HEK293 (cell line): ENCODE measurements around the gene PLD6.

Experiments
- CTCF ChIA-PET: fragments of 350-600 bp; formaldehyde crosslinking; extraction: SDS; loops from one replicate; lab custom pipeline; 2021; ENCODE audit warnings: antibody characterized with exemption; lab: Yijun Ruan, JAX
- POLR2A ChIA-PET: fragments of 300-600 bp; formaldehyde crosslinking; extraction: SDS; loops from one replicate; lab custom pipeline; 2020; ENCODE audit warnings: antibody characterized with exemption, inconsistent platforms; lab: Yijun Ruan, JAX
- H3K27ac ChIP-seq: fragments of 200-500 bp; sonication (Bioruptor generic); 2 replicates; pipeline ENCODE4 v1.5.1; 2014; ENCODE audit warnings: low read depth, low read length, control low read depth, inconsistent platforms; ENCODE audit errors: extremely low read depth
- H3K36me3 ChIP-seq, 2 experiments: fragments of 200-500 bp in 1 of 2; sonication (Bioruptor generic) in 1 of 2; 1 replicate in 1 of 2; 2 replicates in 1 of 2; pipeline ENCODE4 v1.5.1; 2014 to 2017; ENCODE audit warnings: inconsistent platforms in 2 of 2, low read length in 2 of 2; ENCODE audit not compliant: control insufficient read depth in 2 of 2, insufficient read depth in 1 of 2
- H3K4me1 ChIP-seq: fragments of 200-500 bp; sonication (Bioruptor generic); 2 replicates; pipeline ENCODE4 v1.5.1; 2014; ENCODE audit warnings: mild to moderate bottlenecking, low read length, inconsistent platforms; ENCODE audit not compliant: control insufficient read depth, insufficient read depth
- H3K4me3 ChIP-seq: 2 replicates; pipeline ENCODE4 v1.5.1; 2011; ENCODE audit warnings: low read depth, mild to moderate bottlenecking, control low read depth, low read length, moderate library complexity
- H3K9me3 ChIP-seq: fragments of 200-500 bp; sonication (Bioruptor generic); 2 replicates; pipeline ENCODE4 v1.5.1; 2014; ENCODE audit warnings: low read depth, low read length, inconsistent platforms; ENCODE audit not compliant: control insufficient read depth, insufficient read depth
- GLI4 ChIP-seq: fragments of 450-650 bp; formaldehyde crosslinking; IDR thresholded peaks from 2 replicates; pipeline ENCODE4 v1.5.1; 2016; ENCODE audit warnings: missing biosample characterization, missing genetic modification characterization
- HIC1 ChIP-seq: fragments of 450-650 bp; formaldehyde crosslinking; IDR thresholded peaks from 2 replicates; pipeline ENCODE4 v1.5.1; 2016; ENCODE audit warnings: missing biosample characterization, missing genetic modification characterization
- KLF16 ChIP-seq: fragments of 450-650 bp; formaldehyde crosslinking; IDR thresholded peaks from 2 replicates; pipeline ENCODE4 v1.5.1; 2017; ENCODE audit warnings: missing biosample characterization, missing genetic modification characterization
- PRDM1 ChIP-seq: fragments of 450-650 bp; formaldehyde crosslinking; IDR thresholded peaks from 2 replicates; pipeline ENCODE4; 2016; ENCODE audit warnings: missing biosample characterization, missing genetic modification characterization
- SALL2 ChIP-seq: fragments of 450-650 bp; formaldehyde crosslinking; IDR thresholded peaks from 2 replicates; pipeline ENCODE4 v1.5.0; 2017; ENCODE audit warnings: missing biosample characterization, mild to moderate bottlenecking, missing genetic modification characterization, borderline replicate concordance
- SP3 ChIP-seq: fragments of 450-650 bp; formaldehyde crosslinking; IDR thresholded peaks from 2 replicates; pipeline ENCODE4 v1.5.1; 2016; ENCODE audit warnings: missing biosample characterization, missing genetic modification characterization
- TSHZ1 ChIP-seq: fragments of 450-650 bp; formaldehyde crosslinking; IDR thresholded peaks from 2 replicates; pipeline ENCODE4 v1.5.1; 2016; ENCODE audit warnings: missing biosample characterization, missing genetic modification characterization, borderline replicate concordance
- ZBTB11 ChIP-seq: fragments of 450-650 bp; formaldehyde crosslinking; conservative IDR thresholded peaks from 2 replicates; pipeline ENCODE4 v1.5.1; 2016; ENCODE audit warnings: low read depth, missing biosample characterization, missing genetic modification characterization
- ZBTB48 ChIP-seq: fragments of 450-650 bp; formaldehyde crosslinking; IDR thresholded peaks from 2 replicates; pipeline ENCODE4 v1.5.1; 2016; ENCODE audit warnings: missing biosample characterization, missing genetic modification characterization
- ZEB2 ChIP-seq: fragments of 450-650 bp; formaldehyde crosslinking; IDR thresholded peaks from 2 replicates; pipeline ENCODE4 v1.5.1; 2016; ENCODE audit warnings: missing biosample characterization, missing genetic modification characterization
- ZNF10 ChIP-seq: fragments of 450-650 bp; formaldehyde crosslinking; IDR thresholded peaks from 2 replicates; pipeline ENCODE4 v1.5.1; 2017; ENCODE audit warnings: missing biosample characterization, missing genetic modification characterization
- ZNF214 ChIP-seq: fragments of 450-650 bp; formaldehyde crosslinking; IDR thresholded peaks from 2 replicates; pipeline ENCODE4 v1.5.1; 2017; ENCODE audit warnings: missing biosample characterization, mild to moderate bottlenecking, missing genetic modification characterization, borderline replicate concordance
- ZNF223 ChIP-seq: fragments of 450-650 bp; formaldehyde crosslinking; IDR thresholded peaks from 2 replicates; pipeline ENCODE4 v1.5.1; 2016; ENCODE audit warnings: missing biosample characterization, missing genetic modification characterization
- ZNF311 ChIP-seq: fragments of 450-650 bp; formaldehyde crosslinking; IDR thresholded peaks from 2 replicates; pipeline ENCODE4 v1.5.1; 2017; ENCODE audit warnings: missing biosample characterization, missing genetic modification characterization, borderline replicate concordance
- ZNF341 ChIP-seq: fragments of 450-650 bp; formaldehyde crosslinking; IDR thresholded peaks from 2 replicates; pipeline ENCODE4; 2016; ENCODE audit warnings: low read depth, missing biosample characterization, missing genetic modification characterization
- ZNF404 ChIP-seq: fragments of 450-650 bp; formaldehyde crosslinking; IDR thresholded peaks from 2 replicates; pipeline ENCODE4 v1.5.1; 2017; ENCODE audit warnings: missing biosample characterization, missing genetic modification characterization
- ZNF488 ChIP-seq: fragments of 450-650 bp; formaldehyde crosslinking; IDR thresholded peaks from 2 replicates; pipeline ENCODE4 v1.5.1; 2016; ENCODE audit warnings: missing biosample characterization, missing genetic modification characterization
- ZNF610 ChIP-seq: fragments of 450-650 bp; formaldehyde crosslinking; IDR thresholded peaks from 2 replicates; pipeline ENCODE4 v1.5.1; 2016; ENCODE audit warnings: missing biosample characterization, missing genetic modification characterization, borderline replicate concordance
- ZNF704 ChIP-seq: fragments of 450-650 bp; formaldehyde crosslinking; IDR thresholded peaks from 2 replicates; pipeline ENCODE4 v1.5.1; 2016; ENCODE audit warnings: missing biosample characterization, missing genetic modification characterization
- ZNF792 ChIP-seq: fragments of 450-650 bp; formaldehyde crosslinking; IDR thresholded peaks from 2 replicates; pipeline ENCODE4 v1.5.1; 2016; ENCODE audit warnings: missing biosample characterization, missing genetic modification characterization
- ZNF830 ChIP-seq: fragments of 450-650 bp; IDR thresholded peaks from 2 replicates; pipeline ENCODE4 v1.5.0; 2018; ENCODE audit warnings: missing biosample characterization, missing genetic modification characterization, low read depth, mild to moderate bottlenecking, moderate library complexity

PLD6 gene

GRCh38 chr17:17190188-17190587 lies 15.9 kb downstream of the PLD6 start:
- ChIA-PET CTCF (interaction anchor here (0.9 to 1.2 kb wide), 3 partner anchors 49 to 198 kb away, joined by 3 to 8 read pairs (median 5); no protein-coding TSS in a partner anchor), POLR2A (interaction anchor here (1.2 to 1.3 kb wide), 2 partner anchors 10 to 20 kb away, joined by 3 to 4 read pairs; no protein-coding TSS in a partner anchor)
- Histone ChIP-seq H3K36me3 (peaks cover 6 to 39% of the 10 kb centered on the region in 2 experiments; a peak in 2 of 3 replicates), H3K27ac (no peak overlapping the region), H3K4me1 (peaks cover 3% of the 10 kb centered on the region; the same call in 1 of the 2 replicates), H3K9me3 (no peaks in the 10 kb centered on the region), H3K4me3 (no peak overlapping the region)
- TF ChIP-seq SP3 (tag by site-specific recombination): no peak
- TF ChIP-seq KLF16 (tag by site-specific recombination): no peak
- TF ChIP-seq ZEB2 (tag by site-specific recombination): no peak
- TF ChIP-seq SALL2 (tag by site-specific recombination): no peak
- TF ChIP-seq ZNF488 (tag by site-specific recombination): no peak
- no peak for TF ChIP-seq TSHZ1 (tag by site-specific recombination)
- no peak for TF ChIP-seq ZNF610 (tag by site-specific recombination)
- no peak for TF ChIP-seq ZNF341
- TF ChIP-seq ZNF10 (tag by site-specific recombination): no peak
- no peak for TF ChIP-seq ZNF704 (tag by site-specific recombination)
- no peak for TF ChIP-seq ZNF792 (tag by site-specific recombination)
- TF ChIP-seq ZBTB11 (tag by site-specific recombination): no peak

- TF ChIP-seq GLI4 (tag by site-specific recombination): no peak
- peak; percentile 72; the same call in 1 of the 2 replicates for TF ChIP-seq PRDM1 (tag by site-specific recombination)
- no peak for TF ChIP-seq ZNF311
- no peak for TF ChIP-seq SALL2 (tag by site-specific recombination)
- TF ChIP-seq ZNF830 (tag by site-specific recombination): no peak
- no peak for TF ChIP-seq ZNF214 (tag by site-specific recombination)
- no peak for TF ChIP-seq ZNF704 (tag by site-specific recombination)
- 0 out of 2 replicates have a peak, but pooled peaks have one; percentile 66 for TF ChIP-seq ZNF223 (tag by site-specific recombination)
- no peak for TF ChIP-seq HIC1 (tag by site-specific recombination)
- TF ChIP-seq ZBTB48 (tag by site-specific recombination): peak; percentile 94
- no peak for TF ChIP-seq ZNF404
- ChIA-PET POLR2A (interaction anchor here (1.2 kb wide), 1 partner anchor 20 kb away, joined by 4 read pairs; no protein-coding TSS in a partner anchor), CTCF (no interaction called here)
- H3K36me3 ChIP-seq: peaks cover 6 to 43% of the 10 kb centered on the region in 2 experiments; a peak in 2 of 3 replicates
- H3K4me3 ChIP-seq: no peak overlapping the region
- peaks cover 3% of the 10 kb centered on the region; the same call in 1 of the 2 replicates for H3K4me1 ChIP-seq
- no peaks in the 10 kb centered on the region for H3K9me3 ChIP-seq
- no peak overlapping the region for H3K27ac ChIP-seq
These were observed 16.6 kb downstream of the PLD6 start for GRCh38 chr17:17189559-17189958.
